HepG2 (cell line): Measurements from ENCODE around the gene RAET1E. TPM values are rescaled to one million over a fixed set of nuclear protein-coding genes. Genes with fewer than 3 reads are reported as not detected.

Source experiments
- ATAC-seq: fragments of 200-7000 bp; cut with Tn5 transposase; 3 replicates; pipeline ENCODE4 v1.9.1; 2020; ENCODE audit warnings: mild to moderate bottlenecking, moderate library complexity
- BruUV-seq: library from RNA; stranded (reverse); fragments of 400-500 nt; replicated peaks from 2 replicates; lab custom pipeline; 2021; lab: Mats Ljungman, UMichigan
- CTCF ChIA-PET: fragments of 300-600 bp; formaldehyde crosslinking; extraction: SDS; loops from one replicate; lab custom pipeline; 2021; ENCODE audit warnings: low total read pairs, inconsistent platforms, low intra/inter-chr PET ratio; lab: Yijun Ruan, JAX
- POLR2A ChIA-PET: fragments of 350-600 bp; sonication (Branson Sonifier 250); formaldehyde crosslinking; loops from one replicate; lab custom pipeline; 2020; ENCODE audit warnings: antibody characterized with exemption, inconsistent platforms; lab: Yijun Ruan, JAX
- DNase-seq: peaks from one replicate; pipeline ENCODE4 v3.0.0-alpha.2; 2015; ENCODE audit warnings: low spot score
- FAIRE-seq: peaks from 3 replicates; lab custom pipeline; 2011; peaks lifted over from hg19 to GRCh38; lab: Jason Lieb, UNC
- H2AFZ ChIP-seq: one replicate; pipeline ENCODE4 v1.6.1; 2011; ENCODE audit warnings: low read length, inconsistent platforms
- H3K27ac ChIP-seq: fragments of 300-600 bp; 3 replicates; pipeline ENCODE4 v1.8.0; 2011; ENCODE audit warnings: mixed run types, mild to moderate bottlenecking, mixed read lengths, low read length, inconsistent platforms; ENCODE audit not compliant: insufficient read depth; ENCODE audit errors: extremely low read length
- H3K27me3 ChIP-seq, 2 experiments: fragments of 200-600 bp in 1 of 2; 2 replicates in 1 of 2; 3 replicates in 1 of 2; pipeline versions ENCODE4 v1.6.0 to v1.8.0; 2011; ENCODE audit warnings: low read length in 2 of 2, mild to moderate bottlenecking in 2 of 2, moderate library complexity in 2 of 2, inconsistent platforms in 1 of 2; ENCODE audit not compliant: insufficient read depth in 2 of 2, control insufficient read depth in 1 of 2
- H3K36me3 ChIP-seq, 2 experiments: fragments of 200-600 bp in 1 of 2; replicated peaks in 1 of 2; 2 replicates in 1 of 2; 3 replicates in 1 of 2; pipeline versions ENCODE4 v1.5.1 to v1.8.0; 2011; ENCODE audit warnings: low read length in 2 of 2, inconsistent platforms in 1 of 2; ENCODE audit not compliant: insufficient read depth in 2 of 2, control insufficient read depth in 1 of 2
- H3K4me1 ChIP-seq: 2 replicates; pipeline ENCODE4 v1.5.1; 2012; ENCODE audit warnings: low read length, inconsistent platforms; ENCODE audit not compliant: insufficient read depth
- H3K4me2 ChIP-seq: 2 replicates; pipeline ENCODE4 v1.6.0; 2011; ENCODE audit warnings: low read depth, low read length, inconsistent platforms
- H3K4me3 ChIP-seq, 3 experiments: fragments of 200-600 bp in 1 of 3; sonication (generic), shearing (Covaris generic) in 1 of 3; replicated peaks in 1 of 3; 2 replicates each; pipeline ENCODE4 v1.5.1; 2011 to 2016; ENCODE audit warnings: low read length in 3 of 3, inconsistent platforms in 2 of 3, low read depth in 2 of 3, mild to moderate bottlenecking in 2 of 3, control low read depth in 1 of 3, mixed read lengths in 1 of 3; ENCODE audit not compliant: insufficient read depth in 1 of 3
- H3K79me2 ChIP-seq: one replicate; pipeline ENCODE4 v1.6.1; 2011; ENCODE audit warnings: low read length, inconsistent platforms; ENCODE audit not compliant: insufficient read depth
- H3K9ac ChIP-seq: 2 replicates; pipeline ENCODE4 v1.6.0; 2011; ENCODE audit warnings: mild to moderate bottlenecking, low read depth, low read length, inconsistent platforms; ENCODE audit not compliant: insufficient read depth
- H3K9me3 ChIP-seq: 2 replicates; pipeline ENCODE4 v1.5.1; 2012; ENCODE audit warnings: mild to moderate bottlenecking, low read length
- H4K20me1 ChIP-seq: 2 replicates; pipeline ENCODE4 v1.6.0; 2011; ENCODE audit warnings: inconsistent platforms, mild to moderate bottlenecking, low read length, moderate library complexity; ENCODE audit not compliant: insufficient read depth
- ARHGAP35 ChIP-seq: sonication (generic); formaldehyde crosslinking; IDR thresholded peaks from 2 replicates; pipeline ENCODE4 v1.9.0; 2022; ENCODE audit warnings: mild to moderate bottlenecking, inconsistent platforms, moderate library complexity, missing genetic modification reagents, borderline replicate concordance
- ERF ChIP-seq: IDR thresholded peaks from 2 replicates; pipeline ENCODE4 v1.6.1; 2018; ENCODE audit warnings: missing biosample characterization, missing genetic modification reagents
- HES4 ChIP-seq: sonication (generic); formaldehyde crosslinking; IDR thresholded peaks from 2 replicates; pipeline ENCODE4 v1.9.0; 2021; ENCODE audit warnings: mild to moderate bottlenecking, missing genetic modification reagents, borderline replicate concordance
- JARID2 ChIP-seq: sonication (generic); formaldehyde crosslinking; IDR thresholded peaks from 2 replicates; pipeline ENCODE4 v1.8.1; 2023; ENCODE audit warnings: missing genetic modification reagents, inconsistent platforms; ENCODE audit not compliant: insufficient replicate concordance
- NFE2 ChIP-seq: sonication (generic); formaldehyde crosslinking; IDR thresholded peaks from 2 replicates; pipeline ENCODE4 v1.4.0; 2020; ENCODE audit warnings: missing genetic modification reagents
- SP4 ChIP-seq: sonication (generic); formaldehyde crosslinking; IDR thresholded peaks from 2 replicates; pipeline ENCODE4 v1.8.1; 2023; ENCODE audit warnings: mild to moderate bottlenecking, missing genetic modification reagents
- ZBTB20 ChIP-seq: sonication (generic); formaldehyde crosslinking; IDR thresholded peaks from 2 replicates; pipeline ENCODE4 v1.8.1; 2023; ENCODE audit warnings: missing genetic modification reagents, low read depth, mild to moderate bottlenecking, borderline replicate concordance
- ZNF510 ChIP-seq: sonication (generic); formaldehyde crosslinking; IDR thresholded peaks from 2 replicates; pipeline ENCODE4 v1.4.0; 2020; ENCODE audit warnings: low read depth, mild to moderate bottlenecking, missing genetic modification reagents
- ZNF564 ChIP-seq: sonication (generic); formaldehyde crosslinking; IDR thresholded peaks from 2 replicates; pipeline ENCODE4 v1.8.1; 2023; ENCODE audit warnings: mild to moderate bottlenecking, missing genetic modification reagents
- ZNF709 ChIP-seq: sonication (generic); formaldehyde crosslinking; IDR thresholded peaks from 2 replicates; pipeline ENCODE4 v1.5.0; 2020; ENCODE audit warnings: mild to moderate bottlenecking, missing genetic modification reagents
- WGBS: methylation state at CpG from one replicate; pipeline ENCODE4 v1.1.6; 2017; ENCODE audit warnings: low lambda C conversion rate; 5-methylcytosine and 5-hydroxymethylcytosine counted together
- in situ Hi-C: cut with HindIII; loops from 2 replicates; pipeline ENCODE4 v1.10.0; 2017; ENCODE audit warnings: low pct_unique_long_range_greater_than_20kb; ENCODE audit not compliant: extremely low pct_ligation_motif_present
- intact Hi-C: fragments of 100-400 bp; cut with micrococcal nuclease; formaldehyde crosslinking; loops from one replicate; pipeline ENCODE4 v1.10.0; 2022; ENCODE audit not compliant: unreplicated experiment
- polyA plus RNA-seq, 8 experiments: library from polyadenylated mRNA; depleted of rRNA in 3 of 8; stranded (reverse) in 7 of 8; unstranded in 1 of 8; fragments of >200 nt; fragmentation: Illumina TruSeq in 4 of 8; extraction: Trizol in 4 of 8; gene quantifications; 2 replicates each; pipeline versions ENCODE4 v1.2.1 to v1.2.3, GENCODE V29; 2011 to 2016; ENCODE audit warnings: low read depth in 4 of 8, missing spikeins in 1 of 8, mixed read lengths in 1 of 8; ENCODE audit not compliant: insufficient read depth in 1 of 8
- total RNA-seq, 5 experiments: library from RNA; depleted of rRNA; stranded (reverse); fragments of >200 nt; fragmentation: Illumina TruSeq; extraction: Trizol; gene quantifications; 2 replicates each; pipeline ENCODE4 v1.2.3, GENCODE V29; 2016; ENCODE audit warnings: low read depth in 1 of 5
- TF ChIP-seq, protein P1 (sequence below): sonication (generic); formaldehyde crosslinking; IDR thresholded peaks from 2 replicates; pipeline ENCODE4 v1.4.0; 2020; ENCODE audit warnings: low read depth, mild to moderate bottlenecking, missing genetic modification reagents
- TF ChIP-seq, protein P2 (sequence below): sonication (generic); formaldehyde crosslinking; IDR thresholded peaks from 2 replicates; pipeline ENCODE4 v1.5.0; 2020; ENCODE audit warnings: mild to moderate bottlenecking, missing genetic modification reagents
- TF ChIP-seq, protein P3 (sequence below): sonication (generic); formaldehyde crosslinking; IDR thresholded peaks from 2 replicates; pipeline ENCODE4 v1.5.1; 2020; ENCODE audit warnings: mild to moderate bottlenecking, missing genetic modification reagents, borderline replicate concordance
- TF ChIP-seq, protein P4 (sequence below): IDR thresholded peaks from 2 replicates; pipeline ENCODE4 v1.6.1; 2016; ENCODE audit warnings: low read depth, borderline replicate concordance
- TF ChIP-seq, protein P5 (sequence below): sonication (generic); formaldehyde crosslinking; IDR thresholded peaks from 2 replicates; pipeline ENCODE4 v1.8.0; 2022; ENCODE audit warnings: missing genetic modification reagents, mild to moderate bottlenecking, borderline replicate concordance

Gene RAET1E
- total and polyA plus RNA-seq, 2 of the 13 experiments (the other 11 are each of a cell fraction or from before 2014, with no cell fraction given): not detected

DNA sequence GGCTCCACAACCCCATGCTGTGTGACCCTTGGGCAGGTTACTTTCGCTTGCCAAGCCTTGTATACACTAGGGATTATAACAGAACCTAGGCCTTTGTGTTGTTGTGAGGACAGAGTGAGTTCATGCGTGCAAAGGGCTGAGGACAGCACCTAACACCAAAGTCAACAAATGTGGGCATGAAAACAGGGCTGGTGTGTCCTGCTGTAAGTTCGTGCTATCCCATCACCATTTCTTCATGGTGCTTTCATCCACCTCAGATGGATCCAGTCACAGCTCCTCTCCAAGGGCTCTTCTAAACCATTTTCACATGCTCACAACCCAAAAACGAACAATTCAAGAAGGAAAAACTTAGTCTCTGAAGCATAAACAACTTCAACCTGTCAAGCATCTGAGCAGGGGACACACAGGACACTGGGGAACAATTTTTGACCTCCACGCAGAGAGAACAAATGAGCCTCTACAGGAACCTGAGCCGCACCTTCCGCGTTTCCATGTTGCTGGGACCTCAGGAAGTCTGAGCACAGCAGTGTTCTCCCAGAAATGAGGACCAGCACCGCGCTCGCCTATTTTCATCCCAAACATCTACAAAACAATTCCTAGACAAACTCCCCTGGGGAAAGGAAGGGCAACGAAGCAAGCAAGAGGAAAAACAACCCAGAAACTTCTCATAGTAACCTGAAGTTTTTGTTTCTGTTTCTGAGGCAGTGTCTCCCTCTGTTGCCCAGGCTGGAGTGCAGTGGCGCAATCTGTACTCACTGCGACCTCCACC lies 36.9 kb downstream of the RAET1E start (continued):
- TF ChIP-seq ZBTB20 (CRISPR knock-in tag) (no peak; the same call in 1 of the 2 replicates), NFE2 (CRISPR knock-in tag) (no peak), ARHGAP35 (CRISPR knock-in tag) (no peak), ZNF510 (0 out of 2 replicates have a peak, but pooled peaks have one; percentile 19), ZNF709 (CRISPR knock-in tag) (peak; percentile 32; the same call in 1 of the 2 replicates)
- TF ChIP-seq, protein P1, sequence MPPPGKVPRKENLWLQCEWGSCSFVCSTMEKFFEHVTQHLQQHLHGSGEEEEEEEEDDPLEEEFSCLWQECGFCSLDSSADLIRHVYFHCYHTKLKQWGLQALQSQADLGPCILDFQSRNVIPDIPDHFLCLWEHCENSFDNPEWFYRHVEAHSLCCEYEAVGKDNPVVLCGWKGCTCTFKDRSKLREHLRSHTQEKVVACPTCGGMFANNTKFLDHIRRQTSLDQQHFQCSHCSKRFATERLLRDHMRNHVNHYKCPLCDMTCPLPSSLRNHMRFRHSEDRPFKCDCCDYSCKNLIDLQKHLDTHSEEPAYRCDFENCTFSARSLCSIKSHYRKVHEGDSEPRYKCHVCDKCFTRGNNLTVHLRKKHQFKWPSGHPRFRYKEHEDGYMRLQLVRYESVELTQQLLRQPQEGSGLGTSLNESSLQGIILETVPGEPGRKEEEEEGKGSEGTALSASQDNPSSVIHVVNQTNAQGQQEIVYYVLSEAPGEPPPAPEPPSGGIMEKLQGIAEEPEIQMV: peak; percentile 46; the same call in 1 of the 2 replicates
- TF ChIP-seq, protein P2, sequence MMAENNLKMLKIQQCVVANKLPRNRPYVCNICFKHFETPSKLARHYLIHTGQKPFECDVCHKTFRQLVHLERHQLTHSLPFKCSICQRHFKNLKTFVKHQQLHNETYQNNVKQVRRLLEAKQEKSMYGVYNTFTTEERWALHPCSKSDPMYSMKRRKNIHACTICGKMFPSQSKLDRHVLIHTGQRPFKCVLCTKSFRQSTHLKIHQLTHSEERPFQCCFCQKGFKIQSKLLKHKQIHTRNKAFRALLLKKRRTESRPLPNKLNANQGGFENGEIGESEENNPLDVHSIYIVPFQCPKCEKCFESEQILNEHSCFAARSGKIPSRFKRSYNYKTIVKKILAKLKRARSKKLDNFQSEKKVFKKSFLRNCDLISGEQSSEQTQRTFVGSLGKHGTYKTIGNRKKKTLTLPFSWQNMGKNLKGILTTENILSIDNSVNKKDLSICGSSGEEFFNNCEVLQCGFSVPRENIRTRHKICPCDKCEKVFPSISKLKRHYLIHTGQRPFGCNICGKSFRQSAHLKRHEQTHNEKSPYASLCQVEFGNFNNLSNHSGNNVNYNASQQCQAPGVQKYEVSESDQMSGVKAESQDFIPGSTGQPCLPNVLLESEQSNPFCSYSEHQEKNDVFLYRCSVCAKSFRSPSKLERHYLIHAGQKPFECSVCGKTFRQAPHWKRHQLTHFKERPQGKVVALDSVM (CRISPR knock-in tag): peak; percentile 56

DNA sequence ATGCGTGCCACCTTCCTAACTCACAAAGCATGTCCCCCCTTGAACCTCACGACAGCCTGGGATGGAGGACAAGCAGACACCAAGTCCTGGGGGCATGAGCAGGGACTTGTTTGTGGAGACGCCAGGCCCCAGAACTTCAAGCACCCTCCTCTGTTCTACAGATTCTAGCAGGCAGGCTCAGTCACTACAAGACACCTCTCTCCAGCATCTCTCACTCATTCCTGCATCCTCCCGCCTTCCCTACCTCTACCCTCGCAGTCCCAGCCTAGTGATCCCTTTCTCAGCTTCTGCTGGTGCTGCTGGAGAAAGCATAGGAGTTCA lies 37.4 kb downstream of the RAET1E start:
- Histone ChIP-seq H3K27ac (peak overlapping the region; percentile 88), H3K4me3 (peak overlapping the region; percentile 47 to 93 (median 66)), H3K9ac (peak overlapping the region; percentile 76), H4K20me1 (peaks cover 16% of the 10 kb centered on the region; the same call in 1 of the 2 replicates), H2AFZ (no peak overlapping the region), H3K36me3 (no peaks in the 10 kb centered on the region), H3K79me2 (peaks cover 36% of the 10 kb centered on the region), H3K4me2 (peak overlapping the region; percentile 88), H3K27me3 (no peaks in the 10 kb centered on the region), H3K9me3 (no peaks in the 10 kb centered on the region), H3K4me1 (peaks cover 61% of the 10 kb centered on the region)
- CTCF ChIA-PET: no interaction called here
- no TSS peak for BruUV-seq
- in situ Hi-C loops: no loop called here
- ATAC-seq: no peak
- POLR2A ChIA-PET: interaction anchor here (7.4 kb wide), 1 partner anchor 14 kb away, joined by 56 read pairs; no protein-coding TSS in a partner anchor
- WGBS: 7% methylated on average over 5 of the region's 5 CpGs
- no peak for DNase-seq
- FAIRE-seq: no peak
- intact Hi-C loops: loop anchor here (1.0 to 5.0 kb wide), 3 partner anchors 13 to 113 kb away; partner anchors contain the start of genes NUP43 and PCMT1
- TF ChIP-seq, protein P3, sequence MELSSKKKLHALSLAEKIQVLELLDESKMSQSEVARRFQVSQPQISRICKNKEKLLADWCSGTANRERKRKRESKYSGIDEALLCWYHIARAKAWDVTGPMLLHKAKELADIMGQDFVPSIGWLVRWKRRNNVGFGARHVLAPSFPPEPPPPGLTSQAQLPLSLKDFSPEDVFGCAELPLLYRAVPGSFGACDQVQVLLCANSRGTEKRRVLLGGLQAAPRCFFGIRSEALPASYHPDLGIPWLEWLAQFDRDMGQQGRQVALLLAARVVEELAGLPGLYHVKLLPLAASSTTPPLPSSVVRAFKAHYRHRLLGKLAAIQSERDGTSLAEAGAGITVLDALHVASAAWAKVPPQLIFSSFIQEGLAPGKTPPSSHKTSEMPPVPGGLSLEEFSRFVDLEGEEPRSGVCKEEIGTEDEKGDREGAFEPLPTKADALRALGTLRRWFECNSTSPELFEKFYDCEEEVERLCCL (CRISPR knock-in tag): no peak
- TF ChIP-seq, protein P4, sequence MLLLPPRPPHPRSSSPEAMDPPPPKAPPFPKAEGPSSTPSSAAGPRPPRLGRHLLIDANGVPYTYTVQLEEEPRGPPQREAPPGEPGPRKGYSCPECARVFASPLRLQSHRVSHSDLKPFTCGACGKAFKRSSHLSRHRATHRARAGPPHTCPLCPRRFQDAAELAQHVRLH (CRISPR knock-in tag): 0 out of 2 replicates have a peak, but pooled peaks have one; percentile 17
- peak; percentile 29 for TF ChIP-seq JARID2 (CRISPR knock-in tag)
- TF ChIP-seq, protein P5, sequence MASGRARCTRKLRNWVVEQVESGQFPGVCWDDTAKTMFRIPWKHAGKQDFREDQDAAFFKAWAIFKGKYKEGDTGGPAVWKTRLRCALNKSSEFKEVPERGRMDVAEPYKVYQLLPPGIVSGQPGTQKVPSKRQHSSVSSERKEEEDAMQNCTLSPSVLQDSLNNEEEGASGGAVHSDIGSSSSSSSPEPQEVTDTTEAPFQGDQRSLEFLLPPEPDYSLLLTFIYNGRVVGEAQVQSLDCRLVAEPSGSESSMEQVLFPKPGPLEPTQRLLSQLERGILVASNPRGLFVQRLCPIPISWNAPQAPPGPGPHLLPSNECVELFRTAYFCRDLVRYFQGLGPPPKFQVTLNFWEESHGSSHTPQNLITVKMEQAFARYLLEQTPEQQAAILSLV (CRISPR knock-in tag): 0 out of 2 replicates have a peak, but pooled peaks have one; percentile 10
- peak; percentile 42; the same call in 1 of the 2 replicates for TF ChIP-seq SP4 (CRISPR knock-in tag)
- 0 out of 2 replicates have a peak, but pooled peaks have one; percentile 10 for TF ChIP-seq HES4
- TF ChIP-seq ZNF564 (CRISPR knock-in tag): 0 out of 2 replicates have a peak, but pooled peaks have one; percentile 23
- 0 out of 2 replicates have a peak, but pooled peaks have one; percentile 2 for TF ChIP-seq ERF (CRISPR knock-in tag)
